Measurements from ENCODE around the gene TRAPPC12. TPM values are rescaled to one million over a fixed set of nuclear protein-coding genes. Genes with fewer than 3 reads are reported as not detected.

TRAPPC12 gene
- total RNA-seq = 100 to 1,000 TPM in 1 of 2 donors, 10 to 100 TPM in 1; 98.2 to 103 TPM
- 61.9 TPM for polyA plus RNA-seq (2013, experiment 1 of 2)
- 59.2 TPM for polyA plus RNA-seq (2013, experiment 2 of 2)
- long read RNA-seq, experiment 1, transcript TRAPPC12-201 (12 exons, 2,508 nt) = major isoform, 7 of 44 reads
- long read RNA-seq, experiment 1, partial matches to known transcripts = 17 of 44 reads
- long read RNA-seq, experiment 1, other reads (novel, unspliced or antisense) = 17 of 44 reads
- long read RNA-seq, experiment 2, transcript TRAPPC12-201 (12 exons, 2,508 nt) = major isoform, 66 of 103 reads
- long read RNA-seq, experiment 2, partial matches to known transcripts = 8 of 103 reads
- long read RNA-seq, experiment 2, other reads (novel, unspliced or antisense) = 25 of 103 reads
- long read RNA-seq, experiment 3, partial matches to known transcripts = 8 of 15 reads
- long read RNA-seq, experiment 3, other reads (novel, unspliced or antisense) = 5 of 15 reads
- long read RNA-seq, experiment 4, partial matches to known transcripts = 1 of 5 reads
- long read RNA-seq, experiment 4, other reads (novel, unspliced or antisense) = 4 of 5 reads

GRCh38 chr2:3379647-3380534 lies at the start of gene TRAPPC12:
TRAPPC12 (plus strand) TSS chr2:3379694; CDS start chr2:3387624, 7,930 bp downstream.
- 1 to 5% methylated on average over 30 to 61 of the region's 61 CpGs for WGBS, 2 experiments (ENCODE audit: insufficient coverage in 1 of 2, insufficient read length in 1 of 2)
- Histone ChIP-seq H3K9me3 (ENCODE audit: control insufficient read depth, low read length) (no peaks in the 10 kb centered on the region), H3K27ac (ENCODE audit: low read depth, low read length) (no peak within 1 kb of the TSS), H3K4me1 (ENCODE audit: control insufficient read depth, insufficient read depth, low read length) (peaks cover 4% of the 10 kb centered on the region), H3K9ac (ENCODE audit: extremely low read depth, low read length, poor library complexity, severe bottlenecking) (peak within 1 kb of the TSS; percentile 78), H3K4me3 (ENCODE audit: low read length) (peak within 1 kb of the TSS; percentile 95), H3K27me3 (ENCODE audit: control insufficient read depth, insufficient read depth, low read length, poor library complexity, severe bottlenecking) (no peaks in the 10 kb centered on the region), H3K36me3 (ENCODE audit: control insufficient read depth, insufficient read depth, low read length) (peaks cover 24% of the 10 kb centered on the region)
- peaks cover 16% of the 10 kb centered on the region for H3K9me3 Mint-ChIP-seq
- peak within 1 kb of the TSS; percentile 90 for H3K27ac Mint-ChIP-seq
- H3K4me3 Mint-ChIP-seq = peak within 1 kb of the TSS; percentile 95
- H3K36me3 Mint-ChIP-seq (ENCODE audit: low read depth) = peaks cover 23% of the 10 kb centered on the region
- DNase-seq = peak; percentile 98
- TF ChIP-seq CTCF (conservative IDR thresholded peaks at IDR 0.05) = peak; percentile 65
- H3K27me3 Mint-ChIP-seq (ENCODE audit: insufficient read depth) = no peaks in the 10 kb centered on the region
- peaks cover 14% of the 10 kb centered on the region for H3K4me1 Mint-ChIP-seq

- Mint-ChIP-seq H3K9me3 (peaks cover 10% of the 10 kb centered on the region), H3K4me3 (no peak overlapping the region), H3K4me1 (no peaks in the 10 kb centered on the region), H3K27me3 (ENCODE audit: insufficient read depth) (no peaks in the 10 kb centered on the region), H3K36me3 (ENCODE audit: low read depth) (peaks cover 61% of the 10 kb centered on the region), H3K27ac (no peak overlapping the region)
- 95 to 99% methylated on average over 5 to 8 of the region's 8 CpGs for WGBS, 2 experiments (ENCODE audit: insufficient coverage in 1 of 2, insufficient read length in 1 of 2)
- peaks cover 24% of the 10 kb centered on the region for H3K36me3 ChIP-seq (ENCODE audit: control insufficient read depth, insufficient read depth, low read length)
- no peaks in the 10 kb centered on the region for H3K9me3 ChIP-seq (ENCODE audit: control insufficient read depth, low read length)
- H3K9ac ChIP-seq (ENCODE audit: extremely low read depth, low read length, poor library complexity, severe bottlenecking) = no peak overlapping the region
- no peaks in the 10 kb centered on the region for H3K27me3 ChIP-seq (ENCODE audit: control insufficient read depth, insufficient read depth, low read length, poor library complexity, severe bottlenecking)
- no peaks in the 10 kb centered on the region for H3K4me1 ChIP-seq (ENCODE audit: control insufficient read depth, insufficient read depth, low read length)
- TF ChIP-seq CTCF (conservative IDR thresholded peaks at IDR 0.05) = no peak
- no peak for DNase-seq
- no peak overlapping the region for H3K27ac ChIP-seq (ENCODE audit: low read depth, low read length)
- no peak overlapping the region for H3K4me3 ChIP-seq (ENCODE audit: low read length)
Observed at GRCh38 chr2:3332133-3332532, 47.4 kb upstream of the TRAPPC12 start.
